Activated CD4-positive, alpha-beta T cell treated with anti-CD3 and anti-CD28 coated beads for 24 hours (primary cell): ENCODE results near the gene ARAP3.

ENCODE experiments used
- DNase-seq, 2 donors: peaks; one replicate each; pipeline ENCODE4 v3.0.0-alpha.2; 2020; ENCODE audit warnings: low read depth in 2 of 2

The ARAP3 gene

GRCh38 chr5:141640051-141640415 is 42.0 kb downstream of the ARAP3 start:
- no peak for DNase-seq

DNA sequence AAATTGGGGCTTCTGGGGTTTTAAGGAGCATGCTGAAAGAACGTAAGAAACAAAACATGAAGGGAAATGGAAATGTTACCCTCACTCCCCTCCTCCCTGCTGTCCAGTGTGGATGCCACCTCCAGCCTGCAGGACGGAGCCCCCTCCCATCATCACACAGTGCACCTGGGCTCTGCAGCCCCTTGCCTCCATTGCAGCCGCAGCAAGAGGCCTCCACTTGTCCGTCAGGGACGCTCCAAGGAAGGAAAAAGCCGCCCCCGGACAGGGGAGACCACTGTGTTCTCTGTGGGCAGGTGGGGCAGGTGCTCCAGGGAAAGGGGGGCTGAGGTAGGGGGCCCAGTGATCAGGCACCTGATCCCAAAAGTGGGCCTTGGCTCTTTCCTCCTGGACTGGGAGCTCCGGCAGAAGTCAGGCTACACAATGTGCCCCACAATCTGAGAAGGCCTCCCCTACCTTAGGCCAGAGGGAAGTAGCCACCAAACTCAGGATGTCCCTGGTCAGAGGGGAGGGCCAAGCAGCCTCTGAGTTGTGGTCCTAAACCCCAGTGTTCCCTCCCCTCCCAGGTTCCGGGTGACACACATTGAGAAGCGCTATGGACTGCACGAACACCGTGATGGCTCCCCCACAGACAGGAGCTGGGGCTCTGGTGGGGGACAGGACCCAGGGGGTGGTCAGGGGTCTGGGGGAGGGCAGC is 42.5 kb downstream of the ARAP3 start:
- no peak for DNase-seq

DNA sequence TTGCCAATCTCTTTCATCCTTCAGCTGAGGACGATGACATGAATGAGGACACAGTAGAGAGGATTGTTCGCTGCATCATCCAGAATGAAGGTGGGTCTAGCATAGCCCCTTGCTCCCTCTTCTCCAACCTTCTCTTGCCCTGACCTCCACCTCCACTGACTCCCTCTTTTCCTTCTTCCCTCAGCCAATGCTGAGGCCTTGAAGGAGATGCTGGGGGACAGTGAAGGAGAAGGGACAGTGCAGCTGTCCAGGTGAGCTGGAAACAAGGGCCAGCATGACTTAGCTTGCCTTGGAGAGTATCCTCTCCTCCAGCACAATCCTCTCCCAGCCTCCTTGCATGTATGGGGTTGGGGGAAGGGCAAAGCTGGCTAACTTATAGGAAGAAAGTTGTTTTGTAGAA is 43.3 kb downstream of the ARAP3 start:
- DNase-seq = no peak

GRCh38 chr5:141637767-141638419 is 44.1 kb downstream of the ARAP3 start:
- DNase-seq = peak in 1 of 2 donors; percentile 43

GRCh38 chr5:141637123-141637766 is 44.8 kb downstream of the ARAP3 start:
- peak in 1 of 2 donors; percentile 38 for DNase-seq

GRCh38 chr5:141636413-141637122 is 45.5 kb downstream of the ARAP3 start, which contains the start of the genes HDAC3 and RELL2:
TSS of gene HDAC3 (minus strand) at chr5:141636849. CDS start at chr5:141636790, 59 bp downstream.
TSS of gene RELL2 (plus strand) at chr5:141636997. CDS start at chr5:141638226, 1,229 bp downstream.
- DNase-seq = peak; percentile 92 to 95

- DNase-seq = no peak
Observed at GRCh38 chr5:141636106-141636412, 46.0 kb downstream of the ARAP3 start.

- no peak for DNase-seq
Observed at GRCh38 chr5:141635646-141636045, 46.4 kb downstream of the ARAP3 start.

DNA sequence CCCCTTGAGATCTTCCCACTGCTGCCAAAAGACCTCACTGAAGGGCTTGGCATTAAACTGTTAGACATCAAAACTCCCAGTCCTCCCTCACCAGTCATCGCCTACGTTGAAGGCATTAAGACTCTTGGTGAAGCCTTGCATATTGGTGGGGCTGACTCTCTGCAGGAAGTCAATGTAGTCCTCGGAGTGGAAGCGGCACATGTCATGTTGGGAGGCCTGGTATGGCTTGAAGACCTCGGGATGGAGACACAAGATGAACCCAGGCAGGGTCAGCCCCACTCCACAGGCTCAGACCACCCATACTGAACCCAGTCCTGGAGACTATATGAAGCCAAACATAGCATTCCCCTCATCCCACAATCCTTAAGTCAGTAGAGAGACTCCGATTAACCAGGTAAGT is 47.3 kb downstream of the ARAP3 start:
- no peak for DNase-seq

DNA sequence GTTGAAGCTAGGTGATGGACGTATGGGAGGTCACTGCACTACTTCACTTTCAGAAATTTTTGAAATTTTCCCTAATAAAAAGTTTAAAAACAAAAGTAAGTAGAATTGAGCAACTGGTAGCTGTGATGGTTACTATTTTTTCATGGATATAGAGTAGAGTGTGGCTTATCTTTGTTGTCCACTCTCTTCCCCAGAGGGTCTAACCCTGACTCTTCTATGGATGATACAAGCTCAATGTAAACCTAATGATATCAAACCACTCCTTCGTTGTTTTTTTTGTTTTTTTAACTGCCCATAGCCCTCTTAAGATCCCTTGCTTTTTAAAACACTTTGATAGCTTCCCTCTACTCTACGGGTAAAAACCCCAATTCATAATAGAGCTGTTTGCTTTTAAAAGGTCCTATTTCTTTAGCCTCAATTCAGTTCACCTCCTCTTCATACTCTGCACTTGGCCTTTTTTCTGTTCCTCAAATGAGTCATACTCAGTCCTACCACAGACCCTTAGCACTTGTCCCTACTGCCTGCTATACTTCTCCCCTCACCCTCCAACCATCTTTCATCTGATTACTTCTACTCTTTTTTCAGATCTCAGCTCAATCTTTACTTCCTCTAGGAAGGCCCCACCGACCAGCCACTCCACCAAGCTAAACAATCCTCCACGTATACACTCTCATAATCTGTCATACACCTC is 48.0 kb downstream of the ARAP3 start:
- no peak for DNase-seq

DNA sequence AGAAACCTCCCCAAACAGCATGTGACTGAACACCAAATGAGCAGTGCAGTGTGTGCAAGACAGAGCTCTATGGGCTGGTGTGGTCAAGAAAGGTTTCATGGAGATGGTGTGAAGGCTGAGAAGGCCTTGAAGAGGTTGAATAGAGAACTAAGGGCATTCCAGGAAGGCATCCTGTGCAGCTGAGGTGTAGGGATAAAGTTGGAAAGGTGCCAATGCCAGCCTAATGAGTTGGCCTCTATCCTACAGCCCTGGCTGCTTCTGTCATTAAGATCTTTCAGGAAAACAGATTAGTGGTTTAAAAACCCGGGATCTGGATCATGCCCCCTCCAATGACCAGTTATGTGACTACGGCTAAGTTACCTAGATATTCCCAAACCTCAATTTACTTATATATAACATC is 49.4 kb downstream of the ARAP3 start:
- DNase-seq = no peak

GRCh38 chr5:141630570-141631140 is 51.4 kb downstream of the ARAP3 start:
- DNase-seq = no peak

DNA sequence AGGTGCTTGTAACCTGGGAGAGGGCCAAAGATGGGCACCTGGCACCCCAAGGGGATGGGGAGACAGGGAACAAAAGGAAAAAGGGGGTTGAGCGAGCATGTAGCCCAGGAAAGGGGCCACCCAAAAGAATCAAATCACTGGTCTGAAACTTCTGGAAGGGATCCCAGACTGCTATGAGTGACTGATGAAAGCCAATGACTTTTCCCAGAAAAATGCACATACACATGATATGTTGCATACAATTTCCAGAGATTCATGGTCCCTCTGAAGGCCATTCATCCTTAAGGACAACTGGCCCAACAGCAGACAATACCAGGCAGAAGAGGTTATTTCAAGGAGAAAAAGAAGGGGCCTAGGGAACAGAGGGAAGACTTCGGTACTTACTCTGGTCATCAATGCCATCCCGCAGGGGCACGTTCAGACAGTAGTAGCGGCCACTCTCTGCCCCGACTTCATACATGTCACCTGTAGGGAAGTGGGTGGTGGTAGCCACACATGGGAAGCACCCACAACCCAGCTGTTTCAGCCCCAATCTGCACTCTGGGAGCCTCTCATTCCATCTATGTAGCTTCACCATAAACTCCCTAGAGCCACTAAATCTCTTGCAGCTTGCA is 53.7 kb downstream of the ARAP3 start:
- no peak for DNase-seq

- DNase-seq = no peak
Observed at GRCh38 chr5:141623611-141624010, 58.4 kb downstream of the ARAP3 start.

DNA sequence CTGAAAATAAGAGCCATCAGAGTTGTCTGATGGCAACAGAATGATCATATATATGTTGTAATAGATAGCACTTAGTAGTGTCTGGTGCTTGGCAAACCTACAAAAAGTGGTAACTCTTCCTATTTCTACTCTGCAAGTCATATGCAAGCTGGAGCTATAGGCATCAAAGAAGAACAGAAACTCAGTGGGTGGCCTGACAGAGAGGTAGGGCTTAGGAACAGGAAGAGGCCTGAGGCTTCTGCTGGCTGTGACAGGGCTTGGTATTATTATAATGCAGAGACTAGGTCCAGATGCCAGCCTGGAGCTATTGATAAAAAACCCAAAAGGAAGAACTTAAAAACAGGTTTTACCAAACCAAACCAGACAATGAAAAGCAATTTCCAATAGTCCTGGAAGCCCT is 58.8 kb downstream of the ARAP3 start:
- no peak for DNase-seq

- peak; percentile 99 for DNase-seq
Observed at GRCh38 chr5:141618804-141619554, 63.1 kb downstream of the ARAP3 start, which contains the start of gene DIAPH1. TSS of gene DIAPH1 (minus strand) at chr5:141619000. CDS start at chr5:141618914, 86 bp downstream.

DNA sequence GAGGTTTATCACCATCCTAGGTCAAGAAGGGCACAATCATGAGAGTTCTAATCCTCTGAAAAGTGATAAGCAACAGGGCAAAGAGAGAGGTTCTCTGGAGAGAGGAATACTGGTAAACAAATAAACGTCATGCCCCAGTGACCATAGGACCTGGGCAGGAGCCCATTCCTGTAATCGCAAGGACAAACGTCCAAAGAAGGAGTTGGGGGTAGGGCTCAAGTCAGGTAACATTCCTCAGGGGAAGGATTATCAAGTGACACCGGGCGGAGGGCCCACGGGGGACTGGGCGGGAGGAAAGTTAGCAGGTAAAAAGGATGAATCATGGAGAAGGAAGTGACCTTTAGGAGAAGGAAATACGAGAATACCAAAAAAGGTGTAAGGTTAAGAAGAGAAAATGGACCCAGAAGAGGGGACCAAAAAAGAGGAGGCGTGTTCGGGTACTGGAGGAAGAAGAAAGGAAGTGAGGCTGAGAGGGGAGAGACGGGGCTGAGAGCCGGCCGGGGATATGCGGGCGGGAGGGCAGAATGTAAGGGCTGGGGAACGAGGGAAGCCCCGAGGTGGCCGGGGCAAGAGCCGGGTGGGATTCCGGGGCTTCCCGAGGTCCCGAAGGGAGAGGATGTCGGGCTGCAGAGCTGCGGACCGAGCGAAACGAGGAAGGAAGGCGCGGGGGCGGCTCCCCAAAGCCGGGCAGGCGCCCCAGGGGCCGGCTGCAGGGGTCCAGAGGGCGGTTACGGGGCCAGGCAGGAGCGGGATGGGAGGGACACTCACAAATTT is 63.8 kb downstream of the ARAP3 start:
- peak; percentile 42 to 49 for DNase-seq

DNA sequence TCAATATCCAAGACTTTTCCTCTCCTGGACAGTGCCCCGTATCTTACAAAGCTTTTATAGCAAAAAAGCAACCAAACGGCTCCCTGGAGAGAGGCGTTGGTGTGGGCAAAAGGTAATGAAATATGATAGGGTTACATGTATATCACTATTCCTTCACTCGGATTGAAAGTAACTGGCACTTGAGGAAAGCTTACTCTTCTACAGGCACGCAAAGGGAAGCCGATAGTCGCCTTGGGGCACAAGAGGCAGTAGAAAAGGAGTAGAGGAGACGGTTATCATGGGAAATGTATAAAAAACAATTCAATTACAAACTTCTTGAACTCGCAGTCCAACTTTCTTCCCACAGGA is 64.4 kb downstream of the ARAP3 start:
- DNase-seq = no peak

GRCh38 chr5:141617128-141617527 is 64.9 kb downstream of the ARAP3 start:
- DNase-seq = no peak
